RWPE2 (cell line): ENCODE data around the gene CAPN10.
"Not testable (repeated sequence)": the region's sequence is repeated elsewhere in the genome, so short reads cannot be mapped to it uniquely, and the experiment has no call there.

Source experiments
- ATAC-seq: fragments of 200-7000 bp; cut with Tn5 transposase; 3 replicates; pipeline ENCODE4 v1.9.1; 2021; ENCODE audit warnings: low read depth
- DNase-seq: peaks from one replicate; pipeline ENCODE4 v3.0.0-alpha.2; 2020; ENCODE audit warnings: low spot score
- H3K27ac ChIP-seq: fragments of 450-650 bp; 2 replicates; pipeline ENCODE4 v1.5.1; 2017; ENCODE audit warnings: mild to moderate bottlenecking; ENCODE audit not compliant: poor library complexity, severe bottlenecking
- H3K27me3 ChIP-seq: fragments of 250-450 bp; sonication (Bioruptor Pico); 2 replicates; pipeline ENCODE4 v1.5.1; 2021; ENCODE audit warnings: mild to moderate bottlenecking, moderate library complexity; ENCODE audit not compliant: insufficient read depth, poor library complexity, severe bottlenecking
- H3K36me3 ChIP-seq: fragments of 250-450 bp; sonication (Bioruptor Pico); 2 replicates; pipeline ENCODE4 v1.5.1; 2020; ENCODE audit warnings: low read depth, mild to moderate bottlenecking, moderate library complexity
- H3K4me1 ChIP-seq: fragments of 250-450 bp; sonication (Bioruptor Pico); 2 replicates; pipeline ENCODE4 v1.5.1; 2021; ENCODE audit warnings: mild to moderate bottlenecking, moderate library complexity; ENCODE audit not compliant: insufficient read depth, poor library complexity, severe bottlenecking
- H3K4me3 ChIP-seq: fragments of 250-450 bp; sonication (Bioruptor Pico); 2 replicates; pipeline ENCODE4 v1.5.1; 2021; ENCODE audit warnings: mild to moderate bottlenecking, moderate library complexity; ENCODE audit not compliant: severe bottlenecking
- H3K9me3 ChIP-seq: fragments of 250-450 bp; sonication (Bioruptor Pico); 2 replicates; pipeline ENCODE4 v1.5.1; 2021; ENCODE audit warnings: mild to moderate bottlenecking, moderate library complexity; ENCODE audit not compliant: severe bottlenecking
- TF ChIP-seq, protein P1 (sequence below): fragments of 450-650 bp; IDR thresholded peaks from one replicate; pipeline ENCODE4 v1.5.1; 2017; ENCODE audit warnings: mild to moderate bottlenecking, moderate library complexity; ENCODE audit not compliant: poor library complexity, severe bottlenecking

Gene CAPN10

DNA sequence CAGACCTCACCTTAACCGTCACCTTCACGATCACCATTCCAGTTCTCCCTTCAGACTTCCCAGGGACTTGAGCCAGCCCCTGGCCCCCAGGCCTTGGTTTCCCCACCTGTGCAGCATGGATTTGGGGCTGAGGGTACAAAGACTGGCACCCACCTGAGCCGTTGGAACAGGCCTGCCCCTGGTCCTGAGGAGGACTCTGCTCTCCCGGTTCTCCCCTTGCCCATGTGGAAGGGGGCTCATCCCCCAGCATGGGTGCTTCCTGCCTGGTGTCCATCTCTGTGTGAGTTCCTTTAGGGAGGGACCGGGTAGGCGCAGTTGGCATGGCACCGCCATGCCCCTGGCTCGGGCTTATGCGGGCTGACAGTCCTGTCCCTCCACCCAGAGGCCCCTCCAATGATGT is 27.9 kb downstream of the CAPN10 start:
- ATAC-seq (no peak), DNase-seq (peak; percentile 37)
- Histone ChIP-seq H3K36me3 (no peaks in the 10 kb centered on the region), H3K9me3 (no peaks in the 10 kb centered on the region), H3K4me3 (no peak overlapping the region), H3K4me1 (no peaks in the 10 kb centered on the region), H3K27ac (no peak overlapping the region), H3K27me3 (no peaks in the 10 kb centered on the region)
- TF ChIP-seq, protein P1, sequence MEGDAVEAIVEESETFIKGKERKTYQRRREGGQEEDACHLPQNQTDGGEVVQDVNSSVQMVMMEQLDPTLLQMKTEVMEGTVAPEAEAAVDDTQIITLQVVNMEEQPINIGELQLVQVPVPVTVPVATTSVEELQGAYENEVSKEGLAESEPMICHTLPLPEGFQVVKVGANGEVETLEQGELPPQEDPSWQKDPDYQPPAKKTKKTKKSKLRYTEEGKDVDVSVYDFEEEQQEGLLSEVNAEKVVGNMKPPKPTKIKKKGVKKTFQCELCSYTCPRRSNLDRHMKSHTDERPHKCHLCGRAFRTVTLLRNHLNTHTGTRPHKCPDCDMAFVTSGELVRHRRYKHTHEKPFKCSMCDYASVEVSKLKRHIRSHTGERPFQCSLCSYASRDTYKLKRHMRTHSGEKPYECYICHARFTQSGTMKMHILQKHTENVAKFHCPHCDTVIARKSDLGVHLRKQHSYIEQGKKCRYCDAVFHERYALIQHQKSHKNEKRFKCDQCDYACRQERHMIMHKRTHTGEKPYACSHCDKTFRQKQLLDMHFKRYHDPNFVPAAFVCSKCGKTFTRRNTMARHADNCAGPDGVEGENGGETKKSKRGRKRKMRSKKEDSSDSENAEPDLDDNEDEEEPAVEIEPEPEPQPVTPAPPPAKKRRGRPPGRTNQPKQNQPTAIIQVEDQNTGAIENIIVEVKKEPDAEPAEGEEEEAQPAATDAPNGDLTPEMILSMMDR, result no peak

DNA sequence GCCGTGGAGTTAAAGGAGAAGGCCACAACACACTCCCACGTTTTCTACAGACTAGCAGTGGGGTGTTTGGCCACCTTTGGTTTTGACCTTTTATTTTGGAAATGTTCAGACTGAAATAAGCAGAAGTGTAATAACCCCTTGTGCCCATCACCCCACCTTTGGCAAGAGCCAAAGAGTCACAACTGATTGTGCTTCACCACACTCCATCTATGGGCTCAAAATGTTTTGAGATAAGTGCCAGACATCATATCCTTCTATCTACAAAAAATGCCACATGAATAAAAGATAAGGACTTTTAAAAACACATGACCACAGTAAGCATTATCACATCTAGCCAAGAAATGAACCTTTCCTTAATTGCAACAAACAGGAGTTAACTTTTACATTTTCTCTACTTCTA is 28.9 kb downstream of the CAPN10 start:
- no peaks in the 10 kb centered on the region for H3K36me3 ChIP-seq
- TF ChIP-seq, protein P1, result no peak
- no peak overlapping the region for H3K27ac ChIP-seq
- DNase-seq (no peak), ATAC-seq (no peak)
- H3K4me3 ChIP-seq, result no peak overlapping the region
- no peaks in the 10 kb centered on the region for H3K4me1 ChIP-seq
- no peaks in the 10 kb centered on the region for H3K27me3 ChIP-seq
- H3K9me3 ChIP-seq, result no peaks in the 10 kb centered on the region

DNA sequence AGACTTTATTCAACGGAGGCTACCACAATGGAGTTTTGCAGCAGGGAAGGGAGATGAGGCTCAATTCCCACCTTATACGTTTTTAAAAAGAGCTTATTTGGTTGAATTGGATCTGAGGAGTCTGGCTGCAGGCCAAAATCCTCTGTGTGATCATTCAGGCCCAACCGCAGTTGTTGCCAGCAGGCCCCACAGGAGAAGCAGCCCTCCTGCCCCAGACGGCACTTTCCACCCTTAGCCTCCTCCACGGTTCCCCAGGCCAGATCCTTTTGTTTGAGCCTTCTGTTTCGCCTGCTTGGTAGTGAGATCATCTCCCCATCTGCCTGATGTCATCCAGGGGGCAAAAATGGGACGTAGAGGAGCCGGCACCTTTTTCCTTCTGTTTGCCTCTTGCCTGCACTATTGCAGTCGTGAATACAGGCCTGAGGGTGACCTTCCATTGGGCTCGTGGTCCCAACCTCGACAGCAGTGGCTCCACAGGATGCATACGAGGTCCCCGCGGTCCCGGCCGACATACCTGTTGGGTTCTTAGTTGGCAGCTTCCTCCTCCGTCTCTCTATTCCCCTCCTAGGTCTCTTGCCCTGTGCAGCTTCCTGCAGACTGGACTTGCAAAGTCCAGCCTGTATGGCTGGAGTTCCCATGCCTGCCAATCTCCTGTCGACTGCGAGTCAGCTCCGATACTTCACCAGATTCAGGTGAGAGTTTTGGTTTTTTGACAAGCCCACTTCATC is 29.4 kb downstream of the CAPN10 start:
- peak; percentile 34 for DNase-seq
- TF ChIP-seq, protein P1, result no peak
- Histone ChIP-seq H3K27me3 (no peaks in the 10 kb centered on the region), H3K4me1 (no peaks in the 10 kb centered on the region), H3K27ac (no peak overlapping the region), H3K36me3 (no peaks in the 10 kb centered on the region), H3K4me3 (no peak overlapping the region), H3K9me3 (no peaks in the 10 kb centered on the region)
- ATAC-seq, result no peak

DNA sequence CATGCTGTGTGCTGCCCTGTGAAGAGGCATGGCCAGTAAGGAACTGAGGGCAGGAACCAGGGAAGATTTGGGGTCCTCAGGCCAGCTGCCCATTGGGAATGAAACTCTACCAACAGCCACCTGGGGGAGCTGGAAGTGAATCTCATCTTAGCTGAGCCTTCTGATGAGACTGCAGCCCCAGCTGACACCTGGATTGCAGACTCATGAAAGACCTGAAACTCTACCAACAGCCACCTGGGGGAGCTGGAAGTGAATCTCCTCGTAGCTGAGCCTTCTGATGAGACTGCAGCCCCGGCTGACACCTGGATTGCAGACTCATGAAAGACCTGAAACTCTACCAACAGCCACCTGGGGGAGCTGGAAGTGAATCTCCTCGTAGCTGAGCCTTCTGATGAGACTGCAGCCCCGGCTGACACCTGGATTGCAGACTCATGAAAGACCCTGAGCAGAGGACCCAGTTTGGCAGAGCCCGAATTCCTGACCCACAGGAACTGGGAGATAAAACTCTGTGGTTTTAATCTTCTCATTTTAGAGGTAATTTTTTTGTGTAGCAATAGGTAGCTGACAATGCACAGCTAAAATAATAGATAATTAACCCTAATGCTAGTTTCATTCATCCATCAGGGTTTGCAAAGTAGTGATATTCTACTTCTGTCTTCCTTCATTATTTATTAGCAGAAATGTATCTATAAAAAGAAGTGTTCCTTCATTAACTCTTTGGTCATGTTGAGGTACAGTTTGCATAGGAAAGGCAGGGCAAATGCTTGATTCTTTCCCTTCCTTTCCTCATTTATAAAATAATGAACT is 30.5 kb downstream of the CAPN10 start:
- not testable (repeated sequence) for H3K27me3 ChIP-seq, H3K36me3 ChIP-seq, ATAC-seq, DNase-seq, H3K4me1 ChIP-seq, H3K27ac ChIP-seq, H3K9me3 ChIP-seq, H3K4me3 ChIP-seq

DNA sequence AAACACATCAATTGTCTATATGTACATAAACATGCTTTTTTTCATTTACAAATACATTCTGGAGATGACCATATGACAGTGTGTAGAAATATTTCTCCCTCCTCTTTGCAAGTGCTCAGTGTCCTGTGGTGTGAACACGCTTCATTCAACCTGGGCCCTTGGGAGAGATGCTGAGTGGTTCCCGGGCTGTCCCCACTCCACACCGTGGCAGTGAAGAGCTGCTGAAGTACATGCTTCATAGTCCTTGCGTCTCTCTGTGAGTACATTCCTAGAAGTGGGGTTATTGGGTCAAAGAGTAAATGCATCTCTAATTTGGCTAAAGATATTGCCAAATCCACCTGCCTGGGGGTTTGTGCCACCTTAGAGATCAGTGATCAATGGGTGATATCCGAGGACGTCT is 32.2 kb downstream of the CAPN10 start:
- H3K36me3 ChIP-seq, result no peaks in the 10 kb centered on the region
- TF ChIP-seq, protein P1, result no peak
- ATAC-seq (no peak), DNase-seq (no peak)
- H3K27ac ChIP-seq, result no peak overlapping the region
- no peaks in the 10 kb centered on the region for H3K27me3 ChIP-seq
- no peaks in the 10 kb centered on the region for H3K9me3 ChIP-seq
- no peaks in the 10 kb centered on the region for H3K4me1 ChIP-seq
- H3K4me3 ChIP-seq, result no peak overlapping the region
